Stimulated activated CD4-positive, alpha-beta T cell treated with anti-CD3 and anti-CD28 coated beads, Interleukin-1b, Interleukin-23, amount 100 ng/mL, for 48 hours (primary cell): ENCODE measurements around the gene UBQLN3.

Experiments used
- DNase-seq: peaks from one replicate; pipeline ENCODE4 v3.0.0-alpha.2; 2020

UBQLN3 gene

DNA sequence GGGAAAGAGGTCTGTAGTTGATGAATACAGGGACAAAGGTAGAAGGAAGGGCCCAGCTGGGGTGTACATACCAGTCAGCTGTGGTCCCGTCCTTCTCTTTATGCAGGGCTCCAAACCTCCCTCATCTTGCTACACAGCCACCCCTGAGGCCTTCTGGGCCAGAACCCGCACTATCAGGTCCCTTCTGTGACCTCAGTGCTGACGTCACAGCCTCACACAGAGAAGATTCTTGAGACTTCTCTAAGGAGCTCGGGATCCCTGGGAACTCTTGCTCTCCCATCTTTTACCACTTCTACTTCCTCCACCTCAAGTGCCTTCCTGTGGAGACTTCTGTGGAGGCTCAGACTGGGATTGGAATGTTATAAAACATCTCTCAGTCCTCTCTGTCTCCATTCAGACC lies at the start of gene UBQLN3:
UBQLN3 (minus strand) TSS at position 155 of the 400 bp plus-strand sequence. CDS start 399 bp downstream, outside the sequence.
- no peak for DNase-seq

GRCh38 chr11:5557751-5558150 lies 48.0 kb upstream of the UBQLN3 start:
- no peak for DNase-seq

- no peak for DNase-seq
Measured at GRCh38 chr11:5556596-5557188, 46.9 kb upstream of the UBQLN3 start.

GRCh38 chr11:5553343-5553742 lies 43.6 kb upstream of the UBQLN3 start:
- DNase-seq, result no peak

- no peak for DNase-seq
Measured at GRCh38 chr11:5550440-5551095, 40.8 kb upstream of the UBQLN3 start.

DNA sequence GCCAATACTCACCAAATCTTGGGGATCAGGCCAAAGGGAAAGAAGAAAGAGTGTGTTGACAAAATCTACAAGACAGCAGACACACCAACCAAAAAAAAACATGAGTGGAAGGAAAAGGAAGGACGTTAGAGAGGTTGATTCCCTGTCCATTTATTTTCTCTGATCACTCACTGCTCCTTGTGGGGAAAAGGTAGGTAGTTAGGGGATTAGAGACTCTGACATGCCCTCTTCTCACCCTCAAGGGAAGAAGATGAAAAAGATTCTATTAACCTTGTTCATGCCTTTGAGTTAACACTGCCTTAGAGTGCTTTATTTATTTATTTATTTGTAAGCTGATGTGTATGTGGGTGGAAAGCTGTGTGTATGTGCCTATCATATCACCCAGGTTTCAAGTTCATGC lies 38.7 kb upstream of the UBQLN3 start, which contains the start of gene OR52H1:
OR52H1 (minus strand) TSS at position 101 of the 400 bp plus-strand sequence. CDS start 3,035 bp downstream, outside the sequence.
- DNase-seq, result no peak

GRCh38 chr11:5547982-5548381 lies 38.2 kb upstream of the UBQLN3 start:
- DNase-seq, result no peak

DNA sequence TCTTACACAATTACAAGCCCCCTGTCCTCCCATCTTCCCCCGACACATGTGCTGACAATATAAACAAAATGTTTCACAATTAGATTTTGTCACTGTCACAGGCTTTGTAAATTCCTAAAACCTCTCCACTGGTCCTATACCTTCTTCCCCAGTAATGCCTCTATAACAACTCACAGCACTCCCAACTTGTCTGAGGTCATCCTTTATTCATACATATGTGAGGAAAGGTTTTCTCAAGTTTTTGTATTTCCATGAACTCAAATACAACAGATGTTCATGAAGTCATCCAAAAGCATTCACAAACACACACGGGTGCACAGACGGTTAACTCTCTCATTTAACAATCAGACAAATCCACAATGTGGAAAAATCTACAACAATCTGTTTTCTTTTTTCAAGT lies 36.7 kb upstream of the UBQLN3 start:
- no peak for DNase-seq

DNA sequence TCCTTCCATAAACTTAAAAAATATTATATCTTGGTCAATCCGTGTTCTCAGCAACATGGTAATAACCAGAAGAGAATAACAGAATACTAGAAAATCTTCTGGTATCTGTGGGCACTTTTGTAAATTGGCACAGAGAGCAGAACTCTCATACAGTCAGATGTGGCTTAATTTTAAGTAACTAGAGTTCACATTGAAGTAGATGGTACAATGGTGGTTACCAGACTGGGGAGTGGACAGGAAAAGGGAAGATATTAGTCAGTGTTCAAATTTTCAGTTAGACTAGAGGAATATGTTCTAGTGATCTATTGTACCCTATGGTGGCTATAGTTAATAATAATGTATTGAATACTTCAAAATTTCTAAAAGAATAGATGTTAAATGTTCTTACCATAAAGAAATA lies 31.7 kb upstream of the UBQLN3 start:
- DNase-seq, result no peak

- DNase-seq, result no peak
Measured at GRCh38 chr11:5536482-5536881, 26.7 kb upstream of the UBQLN3 start.

DNA sequence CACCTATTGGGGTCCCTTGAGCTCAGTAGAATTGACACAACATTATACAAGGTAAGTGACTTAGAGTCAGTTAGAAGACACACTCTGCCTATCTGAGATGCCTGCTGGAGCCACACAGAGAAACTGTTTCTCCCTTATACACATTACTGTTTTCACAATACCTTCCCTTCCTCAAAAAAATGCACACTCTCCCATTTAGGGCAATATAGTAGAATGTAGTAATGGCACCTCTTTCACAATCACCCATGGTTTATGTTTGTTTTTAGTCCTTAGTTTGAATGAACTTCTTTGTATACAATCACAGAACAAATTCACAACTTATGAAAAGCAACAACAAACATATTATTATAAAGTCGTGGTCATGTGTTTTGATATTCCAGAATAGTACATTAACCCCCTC lies 24.3 kb upstream of the UBQLN3 start:
- no peak for DNase-seq

GRCh38 chr11:5531053-5531831 lies 21.5 kb upstream of the UBQLN3 start:
- no peak for DNase-seq

GRCh38 chr11:5528495-5528894 lies 18.7 kb upstream of the UBQLN3 start:
- DNase-seq, result no peak

- DNase-seq, result no peak
Measured at GRCh38 chr11:5527716-5528115, 18.0 kb upstream of the UBQLN3 start.

DNA sequence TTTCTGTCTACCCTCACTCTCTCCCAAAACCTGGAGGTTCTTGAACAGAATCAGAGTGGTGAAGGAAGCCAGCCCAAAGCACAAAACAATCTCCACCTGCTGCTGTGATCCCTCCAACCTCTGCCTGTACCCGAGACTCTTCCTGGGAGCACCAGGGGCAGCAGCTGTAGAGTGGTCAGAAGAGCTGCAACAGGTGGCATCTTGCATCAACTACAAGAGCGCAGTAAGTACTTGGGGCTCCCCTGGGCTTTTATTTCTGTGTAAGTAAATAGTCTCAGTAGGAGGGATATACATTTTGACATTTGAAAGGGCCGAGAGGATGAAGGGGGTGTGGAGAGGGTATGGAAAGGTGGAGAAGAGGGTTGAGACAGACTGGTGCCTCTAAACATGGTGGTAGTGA lies 15.0 kb upstream of the UBQLN3 start:
- DNase-seq, result no peak

GRCh38 chr11:5522308-5522707 lies 12.6 kb upstream of the UBQLN3 start:
- DNase-seq, result no peak

- no peak for DNase-seq
Measured at GRCh38 chr11:5521540-5521939, 11.8 kb upstream of the UBQLN3 start.

DNA sequence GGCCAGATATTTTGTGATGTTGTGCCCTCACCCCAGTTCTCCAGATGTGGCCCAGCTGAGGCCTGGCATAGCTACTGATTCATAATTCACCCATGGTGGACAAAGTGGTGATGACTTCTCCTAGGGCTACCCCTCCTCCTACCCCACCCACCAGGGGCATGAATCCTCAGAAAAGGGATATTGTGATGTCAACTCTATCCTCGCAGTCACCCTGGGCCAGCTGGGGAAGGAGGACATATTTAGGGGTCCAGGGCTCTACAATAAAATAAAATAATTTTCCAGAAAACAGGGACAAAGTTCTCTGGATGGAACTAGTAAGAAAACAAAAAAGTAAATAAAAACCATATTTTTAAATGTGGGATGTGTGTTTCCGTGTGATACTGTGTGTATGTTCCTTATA lies 6.8 kb upstream of the UBQLN3 start, which contains the start of gene UBQLNL:
UBQLNL (minus strand) TSS at position 101 of the 400 bp plus-strand sequence. CDS start 258 bp downstream, outside the sequence.
- no peak for DNase-seq

- no peak for DNase-seq
Measured at GRCh38 chr11:5514841-5515240, 5.1 kb upstream of the UBQLN3 start.

- no peak for DNase-seq
Measured at GRCh38 chr11:5508605-5509004, 1.2 kb downstream of the UBQLN3 start.

GRCh38 chr11:5507933-5508305 lies 1.8 kb downstream of the UBQLN3 start:
- DNase-seq, result no peak

DNA sequence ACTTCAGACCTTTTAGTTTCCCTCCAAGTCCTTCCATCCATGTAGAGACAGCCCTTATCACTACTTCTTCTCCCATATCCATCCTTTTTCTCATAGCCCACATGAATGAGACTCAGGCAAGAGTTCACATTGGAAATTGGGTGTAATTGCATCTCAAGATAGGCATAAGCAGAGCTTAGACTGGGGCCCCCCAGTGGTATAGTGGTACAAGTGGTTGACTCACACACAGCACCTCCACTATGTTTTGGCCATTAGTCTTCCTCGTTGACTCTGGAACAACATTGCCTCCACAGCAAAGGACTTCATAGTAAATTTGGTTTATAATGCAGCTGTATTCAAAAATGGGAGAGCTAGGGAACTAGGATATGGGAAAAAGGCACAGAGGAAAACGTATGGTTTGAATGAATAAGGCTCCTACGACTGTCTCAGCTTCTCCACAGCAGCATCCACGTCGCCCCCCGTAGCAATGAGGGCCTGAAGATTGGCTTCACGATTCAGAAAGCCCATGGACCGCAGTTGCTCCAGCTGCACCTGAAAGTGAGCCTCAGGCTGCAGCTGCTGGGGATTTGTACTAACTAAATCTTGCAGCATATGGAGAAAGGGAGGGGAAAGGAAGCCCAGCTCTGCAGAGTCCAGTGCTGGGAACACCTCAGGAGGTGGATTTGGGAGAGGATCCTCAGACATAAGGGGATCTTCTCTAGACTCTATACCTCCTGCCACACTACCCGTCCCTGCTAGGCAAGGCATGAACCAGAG lies 2.4 kb downstream of the UBQLN3 start:
- DNase-seq, result no peak

GRCh38 chr11:5505363-5506048 lies 4.3 kb downstream of the UBQLN3 start:
- DNase-seq, result no peak
